Right renal cortex interstitium (tissue), 3 donors: Measurements from ENCODE around the gene FSD2. TPM values are rescaled to one million over a fixed set of nuclear protein-coding genes. Genes with fewer than 3 reads are reported as not detected.

Experiments
- DNase-seq, 3 donors: peaks; one replicate each; pipeline ENCODE4 v3.0.0-alpha.2; 2013; ENCODE audit warnings: low read depth in 3 of 3, low spot score in 2 of 3
- polyA plus RNA-seq, 3 donors: library from polyadenylated mRNA; unstranded; fragments of 120-200 nt; gene quantifications; one replicate each; pipeline ENCODE4 v1.2.1, GENCODE V29; 2013; ENCODE audit not compliant: insufficient read length in 3 of 3

The FSD2 gene
- polyA plus RNA-seq = under 1 TPM; 0.10 to 0.21 (median 0.15) TPM

GRCh38 chr15:82805994-82806406 lies at the start of gene FSD2:
Gene FSD2, minus strand, starts transcription at chr15:82806069. Its CDS starts 18,679 bp downstream, at chr15:82787390.
- DNase-seq = peak in 1 of 3 donors; percentile 15

- DNase-seq = no peak
These were observed 48.7 kb upstream of the FSD2 start for GRCh38 chr15:82854554-82854953.

- DNase-seq = no peak
These were observed 47.2 kb upstream of the FSD2 start for GRCh38 chr15:82852941-82853561.

GRCh38 chr15:82851981-82852511 lies 46.2 kb upstream of the FSD2 start:
- no peak for DNase-seq

- DNase-seq = no peak
These were observed 45.5 kb upstream of the FSD2 start for GRCh38 chr15:82851306-82851850.

- DNase-seq = no peak
These were observed 44.9 kb upstream of the FSD2 start for GRCh38 chr15:82850731-82851130.

- DNase-seq = peak; percentile 54 to 73 (median 67)
These were observed 44.0 kb upstream of the FSD2 start for GRCh38 chr15:82849556-82850512.

- no peak for DNase-seq
These were observed 42.5 kb upstream of the FSD2 start for GRCh38 chr15:82848241-82848993.

- no peak for DNase-seq
These were observed 41.8 kb upstream of the FSD2 start for GRCh38 chr15:82847703-82848102.

GRCh38 chr15:82846621-82847020 lies 40.8 kb upstream of the FSD2 start:
- DNase-seq = no peak

GRCh38 chr15:82845686-82846085 lies 39.8 kb upstream of the FSD2 start:
- DNase-seq = no peak

- no peak for DNase-seq
These were observed 37.7 kb upstream of the FSD2 start for GRCh38 chr15:82843566-82843965.

GRCh38 chr15:82840166-82840565 lies 34.3 kb upstream of the FSD2 start:
- no peak for DNase-seq

- DNase-seq = no peak
These were observed 33.3 kb upstream of the FSD2 start for GRCh38 chr15:82839136-82839535.

GRCh38 chr15:82838096-82838735 lies 32.3 kb upstream of the FSD2 start:
- no peak for DNase-seq

- DNase-seq = no peak
These were observed 29.6 kb upstream of the FSD2 start for GRCh38 chr15:82835391-82835917.

GRCh38 chr15:82833362-82833682 lies 27.5 kb upstream of the FSD2 start:
- DNase-seq = no peak

GRCh38 chr15:82832601-82833361 lies 26.9 kb upstream of the FSD2 start:
- DNase-seq = no peak

- DNase-seq = no peak
These were observed 26.2 kb upstream of the FSD2 start for GRCh38 chr15:82831894-82832600.
